Parathyroid adenoma (tissue), 2 donors: ENCODE measurements around the gene SHANK2.

ENCODE experiments used
- H2AFZ ChIP-seq: fragments of 300-600 bp; sonication (generic); one replicate; pipeline ENCODE4 v1.7.0; 2017; ENCODE audit warnings: antibody characterized with exemption, mild to moderate bottlenecking
- H3K27ac ChIP-seq: fragments of 300-600 bp; sonication (generic); one replicate; pipeline ENCODE4 v1.7.0; 2017
- H3K27me3 ChIP-seq: fragments of 300-600 bp; sonication (generic); one replicate; pipeline ENCODE4 v1.7.0; 2017; ENCODE audit warnings: low read length; ENCODE audit not compliant: control insufficient read depth, insufficient read depth
- H3K36me3 ChIP-seq: fragments of 300-600 bp; sonication (generic); one replicate; pipeline ENCODE4 v1.7.0; 2017; ENCODE audit warnings: low read length; ENCODE audit not compliant: control insufficient read depth, insufficient read depth
- H3K4me1 ChIP-seq: fragments of 300-600 bp; sonication (generic); one replicate; pipeline ENCODE4 v1.7.0; 2017; ENCODE audit warnings: control low read depth
- H3K4me2 ChIP-seq: fragments of 300-600 bp; sonication (generic); one replicate; pipeline ENCODE4 v1.7.0; 2017; ENCODE audit warnings: low read length
- H3K4me3 ChIP-seq: fragments of 300-600 bp; sonication (generic); one replicate; pipeline ENCODE4 v1.7.0; 2017; ENCODE audit warnings: low read depth, low read length
- H3K79me2 ChIP-seq: fragments of 300-600 bp; sonication (generic); one replicate; pipeline ENCODE4 v1.7.0; 2017; ENCODE audit warnings: control low read depth
- H3K9ac ChIP-seq: fragments of 300-600 bp; sonication (generic); one replicate; pipeline ENCODE4 v1.7.0; 2017; ENCODE audit warnings: mild to moderate bottlenecking
- H3K9me3 ChIP-seq: fragments of 300-600 bp; sonication (generic); one replicate; pipeline ENCODE4 v1.7.0; 2017; ENCODE audit warnings: low read length; ENCODE audit not compliant: control insufficient read depth
- TF ChIP-seq, protein P1 (sequence below): fragments of 300-600 bp; sonication (generic); IDR thresholded peaks from one replicate; pipeline ENCODE4 v1.7.0; 2017; ENCODE audit warnings: antibody characterized with exemption, mild to moderate bottlenecking
- donor health status: primary hyperparathyroidism.

SHANK2 gene

DNA sequence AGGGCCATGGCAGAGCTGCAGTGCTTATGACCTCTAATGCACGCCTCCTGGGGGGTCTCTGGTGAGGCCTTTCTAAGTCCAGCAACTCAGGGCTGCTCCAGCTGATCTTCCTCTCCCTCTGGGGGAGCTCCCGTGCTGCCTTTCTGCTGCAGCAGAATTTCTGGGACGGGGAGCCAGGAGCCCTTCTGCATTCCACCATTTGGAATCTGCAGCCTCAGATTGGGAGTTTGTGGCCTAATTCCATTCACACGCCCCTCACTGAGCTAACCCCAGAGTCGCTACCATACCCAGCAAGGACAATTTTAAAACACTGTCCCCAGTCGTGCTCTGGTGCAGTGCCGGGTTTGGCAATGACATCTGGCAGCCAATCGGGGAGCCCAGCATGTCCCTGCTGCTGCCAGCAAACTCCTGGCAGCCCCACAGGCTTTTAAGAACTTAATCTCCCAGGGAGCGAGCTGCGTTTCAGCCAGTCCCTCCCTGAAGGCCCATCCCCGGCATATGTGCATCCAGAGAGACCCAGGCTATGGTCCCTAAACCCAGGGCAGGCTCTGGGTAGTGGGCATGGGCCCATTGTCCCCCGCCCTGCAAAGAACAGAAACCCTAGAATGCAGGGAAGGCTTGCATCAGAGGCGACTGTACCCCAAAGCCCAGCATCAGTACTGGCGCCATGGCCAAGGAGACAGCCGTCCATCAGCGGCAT lies 4.7 kb downstream of the SHANK2 start:
- Histone ChIP-seq H3K79me2 (no peaks in the 10 kb centered on the region), H3K9me3 (no peaks in the 10 kb centered on the region), H2AFZ (no peak overlapping the region), H3K4me3 (no peak overlapping the region), H3K4me2 (no peak overlapping the region), H3K4me1 (no peaks in the 10 kb centered on the region), H3K27ac (no peak overlapping the region), H3K27me3 (no peaks in the 10 kb centered on the region), H3K9ac (no peak overlapping the region), H3K36me3 (no peaks in the 10 kb centered on the region)
- TF ChIP-seq, protein P1, sequence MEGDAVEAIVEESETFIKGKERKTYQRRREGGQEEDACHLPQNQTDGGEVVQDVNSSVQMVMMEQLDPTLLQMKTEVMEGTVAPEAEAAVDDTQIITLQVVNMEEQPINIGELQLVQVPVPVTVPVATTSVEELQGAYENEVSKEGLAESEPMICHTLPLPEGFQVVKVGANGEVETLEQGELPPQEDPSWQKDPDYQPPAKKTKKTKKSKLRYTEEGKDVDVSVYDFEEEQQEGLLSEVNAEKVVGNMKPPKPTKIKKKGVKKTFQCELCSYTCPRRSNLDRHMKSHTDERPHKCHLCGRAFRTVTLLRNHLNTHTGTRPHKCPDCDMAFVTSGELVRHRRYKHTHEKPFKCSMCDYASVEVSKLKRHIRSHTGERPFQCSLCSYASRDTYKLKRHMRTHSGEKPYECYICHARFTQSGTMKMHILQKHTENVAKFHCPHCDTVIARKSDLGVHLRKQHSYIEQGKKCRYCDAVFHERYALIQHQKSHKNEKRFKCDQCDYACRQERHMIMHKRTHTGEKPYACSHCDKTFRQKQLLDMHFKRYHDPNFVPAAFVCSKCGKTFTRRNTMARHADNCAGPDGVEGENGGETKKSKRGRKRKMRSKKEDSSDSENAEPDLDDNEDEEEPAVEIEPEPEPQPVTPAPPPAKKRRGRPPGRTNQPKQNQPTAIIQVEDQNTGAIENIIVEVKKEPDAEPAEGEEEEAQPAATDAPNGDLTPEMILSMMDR: no peak

- Histone ChIP-seq H3K4me3 (no peak overlapping the region), H3K9ac (no peak overlapping the region), H3K4me1 (no peaks in the 10 kb centered on the region), H3K9me3 (no peaks in the 10 kb centered on the region), H3K4me2 (no peak overlapping the region), H3K79me2 (no peaks in the 10 kb centered on the region), H3K27me3 (no peaks in the 10 kb centered on the region), H3K27ac (no peak overlapping the region), H2AFZ (no peak overlapping the region), H3K36me3 (no peaks in the 10 kb centered on the region)
- TF ChIP-seq, protein P1: no peak
Measured at GRCh38 chr11:71246559-71246958, 5.8 kb downstream of the SHANK2 start.

- H3K27ac ChIP-seq: no peak overlapping the region
- H3K4me3 ChIP-seq: no peak overlapping the region
- H3K79me2 ChIP-seq: no peaks in the 10 kb centered on the region
- H3K36me3 ChIP-seq: no peaks in the 10 kb centered on the region
- H3K9me3 ChIP-seq: no peaks in the 10 kb centered on the region
- no peak overlapping the region for H3K9ac ChIP-seq
- no peaks in the 10 kb centered on the region for H3K4me1 ChIP-seq
- H3K4me2 ChIP-seq: no peak overlapping the region
- TF ChIP-seq, protein P1: no peak
- H3K27me3 ChIP-seq: no peaks in the 10 kb centered on the region
- H2AFZ ChIP-seq: no peak overlapping the region
Measured at GRCh38 chr11:71245601-71246391, 6.6 kb downstream of the SHANK2 start.

- no peaks in the 10 kb centered on the region for H3K9me3 ChIP-seq
- no peaks in the 10 kb centered on the region for H3K36me3 ChIP-seq
- no peak overlapping the region for H3K4me2 ChIP-seq
- TF ChIP-seq, protein P1: no peak
- no peaks in the 10 kb centered on the region for H3K4me1 ChIP-seq
- H3K27ac ChIP-seq: no peak overlapping the region
- no peak overlapping the region for H3K9ac ChIP-seq
- no peak overlapping the region for H3K4me3 ChIP-seq
- no peak overlapping the region for H2AFZ ChIP-seq
- no peaks in the 10 kb centered on the region for H3K79me2 ChIP-seq
- H3K27me3 ChIP-seq: no peaks in the 10 kb centered on the region
Measured at GRCh38 chr11:71244116-71244810, 8.1 kb downstream of the SHANK2 start.
